GM23338 (cell line): ENCODE measurements around the gene RAD51D.

ENCODE experiments used
- CTCF ChIP-seq, 2 experiments: fragments of 200-600 bp in 1 of 2; sonication (generic) in 1 of 2; conservative IDR thresholded peaks; 2 replicates each; pipeline versions ENCODE4 v1.5.1 to v1.6.1; 2016 to 2017; ENCODE audit warnings: antibody characterized with exemption in 2 of 2, low read depth in 2 of 2, mild to moderate bottlenecking in 2 of 2, moderate library complexity in 1 of 2
- EZH2 ChIP-seq: fragments of 200-600 bp; sonication (generic); IDR thresholded peaks from one replicate; pipeline ENCODE4 v1.8.0; 2017; ENCODE audit warnings: antibody characterized with exemption, mild to moderate bottlenecking, low read depth; ENCODE audit not compliant: unreplicated experiment
- EZH2phosphoT487 ChIP-seq: fragments of 200-600 bp; sonication (generic); IDR thresholded peaks from one replicate; pipeline ENCODE4 v1.8.1; 2018; ENCODE audit warnings: antibody characterized with exemption; ENCODE audit not compliant: unreplicated experiment
- POLR2AphosphoS5 ChIP-seq: IDR thresholded peaks from 2 replicates; pipeline ENCODE4 v1.6.1; 2016; ENCODE audit warnings: antibody characterized with exemption, low read depth
- REST ChIP-seq: IDR thresholded peaks from one replicate; pipeline ENCODE4 v1.6.1; 2018; ENCODE audit warnings: antibody characterized with exemption; ENCODE audit not compliant: unreplicated experiment
- ZNF114 ChIP-seq: fragments of 250-450 bp; sonication (Bioruptor Pico); IDR thresholded peaks from 2 replicates; pipeline ENCODE4 v1.5.0; 2020; ENCODE audit warnings: mild to moderate bottlenecking, moderate library complexity
- ZNF331 ChIP-seq: fragments of 250-450 bp; sonication (Bioruptor Pico); IDR thresholded peaks from 2 replicates; pipeline ENCODE4 v1.5.0; 2020; ENCODE audit warnings: low read depth, mild to moderate bottlenecking, moderate library complexity

- TF ChIP-seq EZH2phosphoT487 (no peak), CTCF (conservative IDR thresholded peaks at IDR 0.05; ENCODE audit: low read depth in 2 of 2) (no peak), REST (no peak), ZNF331 (CRISPR knock-in tag) (no peak), EZH2 (no peak), ZNF114 (CRISPR knock-in tag) (no peak), POLR2AphosphoS5 (no peak)
Measured at GRCh38 chr17:35144840-35145239, 25.2 kb upstream of the RAD51D start.
